Esophagus squamous epithelium (tissue), 4 donors: Measurements from ENCODE around the gene TMSB15B.
A peak's percentile ranks its signal among the peaks of the same experiment; 100 is the strongest.

ENCODE experiments used
- POLR2A ChIP-seq, 4 donors: fragments of 450-650 bp; IDR thresholded peaks; one replicate each; pipeline ENCODE4 v1.6.1; 2017; ENCODE audit warnings: antibody characterized with exemption in 4 of 4, mild to moderate bottlenecking in 4 of 4, moderate library complexity in 3 of 4
- TF ChIP-seq, protein P1 (sequence below), 6 experiments: fragments of 450-650 bp in 4 of 6; fragments of 200-600 bp in 2 of 6; sonication (generic) in 2 of 6; IDR thresholded peaks; one replicate each; pipeline ENCODE4 v1.5.1; 2016 to 2019; ENCODE audit warnings: antibody characterized with exemption in 6 of 6, mild to moderate bottlenecking in 4 of 6, moderate library complexity in 4 of 6

DNA sequence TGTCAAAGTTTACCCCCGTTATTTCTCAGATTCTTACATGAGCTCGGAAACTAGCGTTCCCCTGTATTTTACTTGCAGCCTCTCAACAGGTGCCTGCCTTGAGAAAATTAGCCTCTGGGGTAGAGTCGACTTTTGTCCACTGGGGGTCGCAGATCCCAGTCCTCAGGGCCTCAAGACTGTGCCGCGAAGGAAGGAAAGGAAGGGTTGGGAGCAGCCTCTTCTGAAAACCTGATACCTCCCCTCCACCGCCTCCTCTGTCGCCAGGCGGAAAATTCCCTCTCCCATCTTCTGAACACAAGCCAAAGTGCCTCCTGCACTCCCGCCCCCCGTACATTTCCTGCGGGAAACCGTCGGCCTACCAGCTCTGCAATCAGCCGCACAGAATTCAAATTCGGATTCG, 44.4 kb upstream of the TMSB15B start:
- TF ChIP-seq, protein P1, sequence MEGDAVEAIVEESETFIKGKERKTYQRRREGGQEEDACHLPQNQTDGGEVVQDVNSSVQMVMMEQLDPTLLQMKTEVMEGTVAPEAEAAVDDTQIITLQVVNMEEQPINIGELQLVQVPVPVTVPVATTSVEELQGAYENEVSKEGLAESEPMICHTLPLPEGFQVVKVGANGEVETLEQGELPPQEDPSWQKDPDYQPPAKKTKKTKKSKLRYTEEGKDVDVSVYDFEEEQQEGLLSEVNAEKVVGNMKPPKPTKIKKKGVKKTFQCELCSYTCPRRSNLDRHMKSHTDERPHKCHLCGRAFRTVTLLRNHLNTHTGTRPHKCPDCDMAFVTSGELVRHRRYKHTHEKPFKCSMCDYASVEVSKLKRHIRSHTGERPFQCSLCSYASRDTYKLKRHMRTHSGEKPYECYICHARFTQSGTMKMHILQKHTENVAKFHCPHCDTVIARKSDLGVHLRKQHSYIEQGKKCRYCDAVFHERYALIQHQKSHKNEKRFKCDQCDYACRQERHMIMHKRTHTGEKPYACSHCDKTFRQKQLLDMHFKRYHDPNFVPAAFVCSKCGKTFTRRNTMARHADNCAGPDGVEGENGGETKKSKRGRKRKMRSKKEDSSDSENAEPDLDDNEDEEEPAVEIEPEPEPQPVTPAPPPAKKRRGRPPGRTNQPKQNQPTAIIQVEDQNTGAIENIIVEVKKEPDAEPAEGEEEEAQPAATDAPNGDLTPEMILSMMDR (IDR thresholded peaks at IDR 0.05) = peak in 5 of 6 experiments; percentile 10 to 49 (median 20)
- no peak for TF ChIP-seq POLR2A (IDR thresholded peaks at IDR 0.05)
